Chondrocyte (in vitro differentiated cells): ENCODE data around the gene MC1R. TPM values are rescaled to one million over a fixed set of nuclear protein-coding genes. Genes with fewer than 3 reads are reported as not detected.
A peak's percentile ranks its signal among the peaks of the same experiment; 100 is the strongest.
"Not testable (repeated sequence)": the region's sequence is repeated elsewhere in the genome, so short reads cannot be mapped to it uniquely, and the experiment has no call there.

ENCODE experiments used
- DNase-seq: peaks from one replicate; pipeline ENCODE4 v3.0.0; 2021; ENCODE audit warnings: mixed read lengths, low spot score
- H3K27ac Mint-ChIP-seq: one replicate; pipeline ENCODE4 v1.8.0; 2021; ENCODE audit warnings: mild to moderate bottlenecking, moderate library complexity, mixed read lengths; ENCODE audit not compliant: unreplicated experiment
- H3K27me3 Mint-ChIP-seq: 2 replicates; pipeline ENCODE4 v1.8.0; 2021; ENCODE audit warnings: low read depth, mixed read lengths
- H3K36me3 Mint-ChIP-seq: 2 replicates; pipeline ENCODE4 v1.8.0; 2021; ENCODE audit warnings: low read depth, mixed read lengths
- H3K4me1 Mint-ChIP-seq: 2 replicates; pipeline ENCODE4 v1.8.0; 2021; ENCODE audit warnings: low read depth, mild to moderate bottlenecking, mixed read lengths
- H3K4me3 Mint-ChIP-seq: one replicate; pipeline ENCODE4 v1.8.0; 2021; ENCODE audit warnings: mild to moderate bottlenecking, moderate library complexity, mixed read lengths; ENCODE audit not compliant: unreplicated experiment
- H3K9me3 Mint-ChIP-seq: 2 replicates; pipeline ENCODE4 v1.8.0; 2021; ENCODE audit warnings: low read depth, mixed read lengths
- total RNA-seq: library from RNA; stranded (reverse); gene quantifications from 3 replicates; pipeline ENCODE4 v1.2.1, GENCODE V29; 2021
- TF ChIP-seq, protein P1 (sequence below): fragments of 200-600 bp; sonication (generic); IDR thresholded peaks from 2 replicates; pipeline ENCODE4 v1.5.0; 2021; ENCODE audit warnings: antibody characterized with exemption, mild to moderate bottlenecking, moderate library complexity

The MC1R gene
- total RNA-seq, 1 donor from 2014 or later: 4.2 TPM

DNA sequence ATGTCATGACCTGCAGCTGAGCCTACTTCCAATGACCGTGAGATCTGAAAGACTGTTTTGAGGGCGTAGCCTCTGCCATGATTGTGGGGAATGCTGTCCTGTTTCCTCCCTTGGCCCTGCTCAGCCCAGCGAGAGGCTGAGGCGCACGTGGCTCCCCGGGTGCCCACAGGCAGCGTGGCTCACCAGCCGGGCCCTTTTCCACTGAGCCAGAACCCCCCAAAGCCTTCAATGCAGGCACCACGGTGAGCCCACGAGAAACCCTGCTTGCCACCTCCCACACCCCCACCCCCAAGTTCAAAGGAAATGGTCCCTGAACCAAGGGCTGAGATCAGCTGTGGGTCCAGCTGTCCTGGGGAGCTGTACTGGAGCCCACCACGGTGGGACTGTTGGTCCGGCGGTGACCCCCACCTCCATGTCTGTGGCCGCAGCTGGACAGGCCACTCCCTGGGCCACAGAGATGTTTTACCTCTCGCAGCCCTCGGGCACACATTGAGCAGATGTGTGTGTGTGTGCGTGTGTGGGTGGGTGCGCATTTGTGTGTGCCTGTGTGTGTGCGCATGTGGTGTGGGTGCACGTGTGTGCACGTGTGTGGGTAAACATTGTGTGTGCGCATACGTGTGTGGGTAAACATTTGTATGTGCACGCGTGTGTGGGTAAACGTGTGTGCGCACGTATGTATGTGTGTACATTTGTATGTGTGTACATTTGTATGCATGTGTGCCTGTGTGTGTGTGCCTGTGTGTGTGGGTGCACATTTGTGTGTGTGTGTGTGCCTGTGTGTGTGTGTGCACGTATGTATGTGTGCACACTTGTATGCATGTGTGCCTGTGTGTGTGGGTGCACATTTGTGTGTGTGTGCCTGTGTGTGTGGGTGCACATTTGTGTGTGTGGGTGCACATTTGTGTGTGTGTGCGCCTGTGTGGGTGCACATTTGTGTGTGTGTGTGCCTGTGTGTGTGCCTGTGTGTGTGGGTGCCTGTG, 5.0 kb upstream of the MC1R start:
- Mint-ChIP-seq H3K4me3 (no peak overlapping the region), H3K36me3 (peaks cover 16% of the 10 kb centered on the region)

DNA sequence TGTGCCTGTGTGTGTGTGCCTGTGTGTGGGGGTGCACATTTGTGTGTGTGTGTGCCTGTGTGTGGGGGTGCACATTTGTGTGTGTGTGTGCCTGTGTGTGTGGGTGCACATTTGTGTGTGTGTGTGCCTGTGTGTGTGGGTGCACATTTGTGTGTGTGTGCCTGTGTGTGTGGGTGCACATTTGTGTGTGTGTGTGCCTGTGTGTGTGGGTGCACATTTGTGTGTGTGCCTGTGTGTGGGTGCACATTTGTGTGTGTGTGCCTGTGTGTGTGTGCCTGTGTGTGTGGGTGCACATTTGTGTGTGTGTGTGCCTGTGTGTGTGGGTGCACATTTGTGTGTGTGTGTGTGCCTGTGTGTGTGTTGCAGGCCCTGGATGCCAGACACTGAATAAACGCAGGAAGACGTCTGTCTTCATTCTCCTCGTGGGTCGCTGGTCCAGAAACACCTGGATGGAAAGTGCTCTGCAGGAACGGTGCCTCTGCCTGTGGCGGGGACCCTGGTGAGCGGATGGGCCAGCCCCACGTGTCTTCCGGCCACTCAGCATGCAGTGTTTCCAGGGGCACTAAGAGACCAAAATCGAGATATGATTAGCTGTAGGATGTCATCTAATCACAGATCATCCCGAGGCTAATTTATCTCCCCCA, 3.9 kb upstream of the MC1R start:
- DNase-seq, H3K9me3 Mint-ChIP-seq, H3K4me3 Mint-ChIP-seq, H3K27me3 Mint-ChIP-seq, H3K27ac Mint-ChIP-seq: not testable (repeated sequence)
- Mint-ChIP-seq H3K36me3 (peaks cover 15% of the 10 kb centered on the region), H3K4me1 (peaks cover 24% of the 10 kb centered on the region)

More for the DNA sequence above, 5.0 kb upstream of the MC1R start:
- Mint-ChIP-seq H3K9me3 (no peaks in the 10 kb centered on the region), H3K27me3 (no peaks in the 10 kb centered on the region), H3K4me1 (peaks cover 16% of the 10 kb centered on the region), H3K27ac (no peak overlapping the region)
- TF ChIP-seq, protein P1, sequence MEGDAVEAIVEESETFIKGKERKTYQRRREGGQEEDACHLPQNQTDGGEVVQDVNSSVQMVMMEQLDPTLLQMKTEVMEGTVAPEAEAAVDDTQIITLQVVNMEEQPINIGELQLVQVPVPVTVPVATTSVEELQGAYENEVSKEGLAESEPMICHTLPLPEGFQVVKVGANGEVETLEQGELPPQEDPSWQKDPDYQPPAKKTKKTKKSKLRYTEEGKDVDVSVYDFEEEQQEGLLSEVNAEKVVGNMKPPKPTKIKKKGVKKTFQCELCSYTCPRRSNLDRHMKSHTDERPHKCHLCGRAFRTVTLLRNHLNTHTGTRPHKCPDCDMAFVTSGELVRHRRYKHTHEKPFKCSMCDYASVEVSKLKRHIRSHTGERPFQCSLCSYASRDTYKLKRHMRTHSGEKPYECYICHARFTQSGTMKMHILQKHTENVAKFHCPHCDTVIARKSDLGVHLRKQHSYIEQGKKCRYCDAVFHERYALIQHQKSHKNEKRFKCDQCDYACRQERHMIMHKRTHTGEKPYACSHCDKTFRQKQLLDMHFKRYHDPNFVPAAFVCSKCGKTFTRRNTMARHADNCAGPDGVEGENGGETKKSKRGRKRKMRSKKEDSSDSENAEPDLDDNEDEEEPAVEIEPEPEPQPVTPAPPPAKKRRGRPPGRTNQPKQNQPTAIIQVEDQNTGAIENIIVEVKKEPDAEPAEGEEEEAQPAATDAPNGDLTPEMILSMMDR: no peak
- no peak for DNase-seq

DNA sequence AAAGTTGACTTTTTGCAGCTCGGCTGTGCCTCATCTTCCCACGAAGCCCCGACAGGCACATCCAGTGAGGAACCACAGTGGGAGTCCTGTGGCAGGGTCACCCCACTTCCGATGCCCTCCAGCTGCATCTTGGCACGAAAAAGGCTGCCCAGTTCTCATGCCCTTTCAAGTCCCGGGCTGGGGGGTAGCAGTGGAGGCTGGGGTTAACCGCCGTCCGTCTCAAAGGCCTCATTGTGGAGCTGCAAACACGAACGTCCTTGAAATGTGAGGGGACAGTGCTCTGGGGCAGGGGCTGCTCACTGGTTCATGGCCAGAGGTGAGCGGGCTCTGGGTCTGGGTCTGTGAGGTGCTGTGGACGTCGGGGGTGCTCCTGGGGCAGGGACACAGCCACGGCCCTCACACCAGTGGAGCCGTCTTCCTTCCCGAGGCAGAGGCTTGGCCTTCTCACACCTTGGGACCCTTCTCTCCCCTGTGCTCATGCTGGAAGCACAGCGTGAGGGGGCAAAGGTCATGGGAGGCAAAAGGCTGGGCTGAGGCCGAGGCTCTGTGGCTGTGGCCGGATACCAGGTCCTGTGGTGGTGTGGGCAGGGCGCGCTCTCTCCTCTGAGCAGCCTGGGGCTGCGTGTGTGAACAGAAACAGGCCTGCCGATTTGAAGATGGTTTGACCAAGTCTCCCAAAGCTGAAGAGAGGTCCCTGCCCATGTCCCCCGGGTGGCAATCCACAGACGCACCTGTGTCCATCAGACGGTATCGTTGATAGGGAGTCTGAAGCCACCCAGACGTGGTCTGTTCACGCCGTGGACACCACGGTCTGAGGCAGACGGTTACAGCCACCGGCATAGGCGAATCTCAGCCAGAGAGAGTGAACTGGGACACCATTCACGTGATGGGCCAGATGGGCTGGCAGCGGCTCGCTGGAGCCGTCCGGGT, 3.1 kb upstream of the MC1R start:
- no peak overlapping the region for H3K27ac Mint-ChIP-seq
- peaks cover 30% of the 10 kb centered on the region for H3K4me1 Mint-ChIP-seq
- no peak for DNase-seq
- TF ChIP-seq, protein P1: no peak
- H3K9me3 Mint-ChIP-seq: no peaks in the 10 kb centered on the region
- H3K36me3 Mint-ChIP-seq: peaks cover 8% of the 10 kb centered on the region
- no peak overlapping the region for H3K4me3 Mint-ChIP-seq
- no peaks in the 10 kb centered on the region for H3K27me3 Mint-ChIP-seq

DNA sequence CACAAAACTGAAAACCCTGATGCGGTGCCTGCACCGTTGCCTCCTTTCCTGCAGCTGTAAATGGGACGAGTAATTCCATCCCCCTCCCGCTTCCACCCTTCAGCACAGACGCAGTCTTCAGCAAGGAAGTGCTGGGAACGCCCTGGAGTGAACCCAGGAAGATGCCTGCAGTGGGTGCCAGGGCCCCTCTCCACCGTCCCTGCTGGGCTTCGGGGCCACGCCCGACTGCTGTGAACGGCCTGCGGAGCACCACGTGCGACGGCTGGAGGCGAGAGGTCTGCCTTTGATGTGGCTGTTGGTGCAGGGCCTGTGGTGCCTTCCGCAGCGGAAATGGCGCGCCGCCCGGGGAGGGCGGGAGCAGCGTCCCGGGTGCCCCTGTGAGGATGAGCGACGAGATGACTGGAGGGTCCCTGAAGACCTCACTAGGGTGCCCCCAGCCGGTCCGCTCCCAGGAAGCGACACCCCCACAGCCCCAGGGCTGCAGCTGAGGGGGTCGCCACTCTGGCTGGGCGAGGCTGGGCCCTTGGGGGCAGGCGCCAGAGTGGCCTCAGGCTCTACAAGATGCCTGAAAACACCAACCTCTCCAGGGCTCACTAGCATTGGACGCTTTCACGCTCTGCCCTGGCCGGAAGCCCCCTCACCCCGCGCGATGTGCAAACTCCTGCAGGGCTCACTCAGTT, 749 bp upstream of the MC1R start:
- H3K27ac Mint-ChIP-seq: peak overlapping the region; percentile 77
- H3K4me1 Mint-ChIP-seq: peaks cover 48% of the 10 kb centered on the region
- no peaks in the 10 kb centered on the region for H3K9me3 Mint-ChIP-seq
- no peaks in the 10 kb centered on the region for H3K36me3 Mint-ChIP-seq
- no peak for DNase-seq
- H3K4me3 Mint-ChIP-seq: peak overlapping the region; percentile 71
- no peaks in the 10 kb centered on the region for H3K27me3 Mint-ChIP-seq
- TF ChIP-seq, protein P1: no peak
